ENCODE measurements around the gene OR10V1.
"Not testable (repeated sequence)": the region's sequence is repeated elsewhere in the genome, so short reads cannot be mapped to it uniquely, and the experiment has no call there.

DNA sequence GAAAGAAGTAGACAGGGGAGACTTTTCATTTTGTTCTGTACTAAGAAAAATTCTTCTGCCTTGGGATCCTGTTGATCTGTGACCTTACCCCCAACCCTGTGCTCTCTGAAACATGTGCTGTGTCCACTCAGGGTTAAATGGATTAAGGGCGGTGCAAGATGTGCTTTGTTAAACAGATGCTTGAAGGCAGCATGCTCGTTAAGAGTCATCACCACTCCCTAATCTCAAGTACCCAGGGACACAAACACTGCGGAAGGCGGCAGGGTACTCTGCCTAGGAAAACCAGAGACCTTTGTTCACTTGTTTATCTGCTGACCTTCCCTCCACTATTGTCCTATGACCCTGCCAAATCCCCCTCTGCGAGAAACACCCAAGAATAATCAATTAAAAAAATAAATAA, 13.5 kb downstream of the OR10V1 start:
- TF ChIP-seq, protein P1, sequence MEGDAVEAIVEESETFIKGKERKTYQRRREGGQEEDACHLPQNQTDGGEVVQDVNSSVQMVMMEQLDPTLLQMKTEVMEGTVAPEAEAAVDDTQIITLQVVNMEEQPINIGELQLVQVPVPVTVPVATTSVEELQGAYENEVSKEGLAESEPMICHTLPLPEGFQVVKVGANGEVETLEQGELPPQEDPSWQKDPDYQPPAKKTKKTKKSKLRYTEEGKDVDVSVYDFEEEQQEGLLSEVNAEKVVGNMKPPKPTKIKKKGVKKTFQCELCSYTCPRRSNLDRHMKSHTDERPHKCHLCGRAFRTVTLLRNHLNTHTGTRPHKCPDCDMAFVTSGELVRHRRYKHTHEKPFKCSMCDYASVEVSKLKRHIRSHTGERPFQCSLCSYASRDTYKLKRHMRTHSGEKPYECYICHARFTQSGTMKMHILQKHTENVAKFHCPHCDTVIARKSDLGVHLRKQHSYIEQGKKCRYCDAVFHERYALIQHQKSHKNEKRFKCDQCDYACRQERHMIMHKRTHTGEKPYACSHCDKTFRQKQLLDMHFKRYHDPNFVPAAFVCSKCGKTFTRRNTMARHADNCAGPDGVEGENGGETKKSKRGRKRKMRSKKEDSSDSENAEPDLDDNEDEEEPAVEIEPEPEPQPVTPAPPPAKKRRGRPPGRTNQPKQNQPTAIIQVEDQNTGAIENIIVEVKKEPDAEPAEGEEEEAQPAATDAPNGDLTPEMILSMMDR (IDR thresholded peaks at IDR 0.05): not testable (repeated sequence)
- TF ChIP-seq EZH2 (IDR thresholded peaks at IDR 0.05; ENCODE audit: borderline replicate concordance, insufficient read depth, low read depth, low read length, poor library complexity, severe bottlenecking): not testable (repeated sequence)
